Astrocyte (in vitro differentiated cells and primary cell): Measurements from ENCODE around the gene VAC14. TPM values are rescaled to one million over a fixed set of nuclear protein-coding genes. Genes with fewer than 3 reads are reported as not detected.

Experiments used
- DNase-seq: peaks from one replicate; pipeline ENCODE4 v3.0.0-alpha.2; 2010; ENCODE audit warnings: low read depth
- FAIRE-seq: peaks from 2 replicates; lab custom pipeline; 2011; peaks lifted over from hg19 to GRCh38; lab: Jason Lieb, UNC
- H2AFZ ChIP-seq: 2 replicates; pipeline ENCODE4 v1.6.0; 2012; ENCODE audit warnings: low read depth, low read length, inconsistent platforms
- H3K27ac ChIP-seq: 2 replicates; pipeline ENCODE4 v1.5.1; 2011; ENCODE audit warnings: low read depth, low read length, inconsistent platforms
- H3K27me3 ChIP-seq: 2 replicates; pipeline ENCODE4 v1.6.0; 2011; ENCODE audit warnings: low read length, inconsistent platforms; ENCODE audit not compliant: insufficient read depth
- H3K36me3 ChIP-seq: 2 replicates; pipeline ENCODE4 v1.5.1; 2011; ENCODE audit warnings: low read length, inconsistent platforms; ENCODE audit not compliant: insufficient read depth
- H3K4me1 ChIP-seq: 2 replicates; pipeline ENCODE4 v1.5.1; 2011; ENCODE audit warnings: low read length, inconsistent platforms; ENCODE audit not compliant: insufficient read depth
- H3K4me2 ChIP-seq: 2 replicates; pipeline ENCODE4 v1.6.0; 2012; ENCODE audit warnings: low read length, inconsistent platforms
- H3K4me3 ChIP-seq: 2 replicates; pipeline ENCODE4 v1.5.1; 2011; ENCODE audit warnings: low read depth, mild to moderate bottlenecking, low read length, inconsistent platforms; ENCODE audit not compliant: insufficient read depth
- H3K79me2 ChIP-seq: 2 replicates; pipeline ENCODE4 v1.6.0; 2012; ENCODE audit warnings: mild to moderate bottlenecking, low read length, inconsistent platforms; ENCODE audit not compliant: insufficient read depth
- H3K9ac ChIP-seq: 2 replicates; pipeline ENCODE4 v1.6.0; 2012; ENCODE audit warnings: mild to moderate bottlenecking, low read length, inconsistent platforms
- H3K9me3 ChIP-seq: 2 replicates; pipeline ENCODE4 v1.5.1; 2012; ENCODE audit warnings: low read depth, mild to moderate bottlenecking, low read length, inconsistent platforms; ENCODE audit not compliant: insufficient read depth
- H4K20me1 ChIP-seq: 2 replicates; pipeline ENCODE4 v1.6.0; 2012; ENCODE audit warnings: low read length, inconsistent platforms; ENCODE audit not compliant: insufficient read depth
- H3K27ac Mint-ChIP-seq: one replicate; pipeline ENCODE4 v1.8.0; 2021; ENCODE audit warnings: mild to moderate bottlenecking, mixed read lengths; ENCODE audit not compliant: unreplicated experiment
- H3K27me3 Mint-ChIP-seq: one replicate; pipeline ENCODE4 v1.8.0; 2021; ENCODE audit warnings: low read depth, mixed read lengths; ENCODE audit not compliant: unreplicated experiment
- H3K36me3 Mint-ChIP-seq: one replicate; pipeline ENCODE4 v1.8.0; 2021; ENCODE audit warnings: low read depth, mixed read lengths; ENCODE audit not compliant: unreplicated experiment
- H3K4me1 Mint-ChIP-seq: one replicate; pipeline ENCODE4 v1.8.0; 2021; ENCODE audit warnings: low read depth, mixed read lengths; ENCODE audit not compliant: unreplicated experiment
- H3K4me3 Mint-ChIP-seq: one replicate; pipeline ENCODE4 v1.8.0; 2021; ENCODE audit warnings: mild to moderate bottlenecking, moderate library complexity, mixed read lengths; ENCODE audit not compliant: unreplicated experiment
- H3K9me3 Mint-ChIP-seq: one replicate; pipeline ENCODE4 v1.8.0; 2021; ENCODE audit warnings: mild to moderate bottlenecking, mixed read lengths; ENCODE audit not compliant: unreplicated experiment
- CTCF ChIP-seq: IDR thresholded peaks from 2 replicates; pipeline ENCODE4 v1.5.1; 2011; ENCODE audit warnings: low read depth, mild to moderate bottlenecking, inconsistent platforms, low read length, moderate library complexity; ENCODE audit not compliant: insufficient read depth
- EZH2 ChIP-seq: IDR thresholded peaks from 2 replicates; pipeline ENCODE4 v1.6.1; 2012; ENCODE audit warnings: mild to moderate bottlenecking, low read length, inconsistent platforms; ENCODE audit not compliant: insufficient read depth
- total RNA-seq: library from RNA; stranded (reverse); gene quantifications from 2 replicates; pipeline ENCODE4 v1.2.1, GENCODE V29; 2021

The VAC14 gene
- total RNA-seq, 1 donor from 2014 or later = 27.8 TPM

DNA sequence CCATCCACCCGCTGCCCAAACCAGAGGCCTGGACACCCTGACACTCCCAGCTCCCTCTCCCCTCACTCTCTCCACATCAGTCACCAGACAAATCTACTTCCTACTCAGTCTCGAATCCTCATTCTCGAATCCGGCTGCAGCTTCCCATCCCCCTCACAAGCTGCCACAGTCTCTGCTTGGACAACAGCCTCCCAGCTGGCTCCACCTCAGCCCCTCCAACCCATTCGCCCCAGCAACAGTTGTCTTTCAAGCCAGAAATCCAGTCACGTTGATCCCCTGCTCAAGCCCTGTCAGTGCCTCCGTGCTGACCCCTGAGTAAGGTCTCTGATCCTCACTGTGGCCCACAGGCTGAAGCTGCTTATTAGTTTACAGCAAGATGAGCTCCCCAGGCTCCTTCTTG is 70.9 kb downstream of the VAC14 start:
- Mint-ChIP-seq H3K4me3 (no peak overlapping the region), H3K4me1 (peaks cover 6% of the 10 kb centered on the region), H3K27ac (no peak overlapping the region), H3K27me3 (no peaks in the 10 kb centered on the region), H3K36me3 (peaks cover 25% of the 10 kb centered on the region), H3K9me3 (no peaks in the 10 kb centered on the region)
- FAIRE-seq (no peak), DNase-seq (no peak)
- Histone ChIP-seq H3K27me3 (no peaks in the 10 kb centered on the region), H3K27ac (no peak overlapping the region), H4K20me1 (no peaks in the 10 kb centered on the region), H3K4me1 (peaks cover 1% of the 10 kb centered on the region), H3K36me3 (peaks cover 5% of the 10 kb centered on the region), H3K4me2 (no peak overlapping the region), H3K4me3 (no peak overlapping the region), H3K9ac (no peak overlapping the region), H2AFZ (no peak overlapping the region), H3K79me2 (no peaks in the 10 kb centered on the region), H3K9me3 (no peaks in the 10 kb centered on the region)
- no peak for TF ChIP-seq CTCF
- TF ChIP-seq EZH2 = no peak

DNA sequence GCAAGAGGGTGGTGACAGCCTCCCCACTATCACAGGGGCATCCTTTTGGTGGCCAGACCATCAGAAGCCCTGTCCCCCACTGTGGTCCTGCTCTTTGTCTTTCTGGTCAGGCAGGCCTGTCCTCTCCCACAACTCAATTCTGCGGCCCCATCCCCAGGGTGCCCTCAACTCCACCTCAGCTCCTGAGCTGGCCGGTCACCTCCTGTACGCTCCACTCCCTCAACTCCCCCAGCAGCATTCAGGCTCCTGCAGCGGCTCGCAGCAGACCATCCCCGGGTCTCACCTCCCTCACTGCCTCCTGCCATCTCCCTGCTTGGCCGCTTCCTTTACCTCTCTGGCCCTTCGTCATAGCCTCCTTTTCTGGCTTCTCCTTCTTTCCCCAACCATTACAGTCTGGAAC is 71.7 kb downstream of the VAC14 start:
- Mint-ChIP-seq H3K27ac (no peak overlapping the region), H3K36me3 (peaks cover 25% of the 10 kb centered on the region), H3K4me1 (peaks cover 5% of the 10 kb centered on the region), H3K27me3 (no peaks in the 10 kb centered on the region), H3K4me3 (no peak overlapping the region), H3K9me3 (no peaks in the 10 kb centered on the region)
- Histone ChIP-seq H3K27me3 (no peaks in the 10 kb centered on the region), H3K4me3 (no peak overlapping the region), H3K79me2 (no peaks in the 10 kb centered on the region), H3K4me2 (no peak overlapping the region), H3K9me3 (no peaks in the 10 kb centered on the region), H3K4me1 (no peaks in the 10 kb centered on the region), H2AFZ (no peak overlapping the region), H3K9ac (no peak overlapping the region), H3K27ac (no peak overlapping the region), H3K36me3 (peaks cover 5% of the 10 kb centered on the region), H4K20me1 (no peaks in the 10 kb centered on the region)
- DNase-seq = no peak
- FAIRE-seq = no peak
- TF ChIP-seq EZH2 = no peak
- no peak for TF ChIP-seq CTCF

DNA sequence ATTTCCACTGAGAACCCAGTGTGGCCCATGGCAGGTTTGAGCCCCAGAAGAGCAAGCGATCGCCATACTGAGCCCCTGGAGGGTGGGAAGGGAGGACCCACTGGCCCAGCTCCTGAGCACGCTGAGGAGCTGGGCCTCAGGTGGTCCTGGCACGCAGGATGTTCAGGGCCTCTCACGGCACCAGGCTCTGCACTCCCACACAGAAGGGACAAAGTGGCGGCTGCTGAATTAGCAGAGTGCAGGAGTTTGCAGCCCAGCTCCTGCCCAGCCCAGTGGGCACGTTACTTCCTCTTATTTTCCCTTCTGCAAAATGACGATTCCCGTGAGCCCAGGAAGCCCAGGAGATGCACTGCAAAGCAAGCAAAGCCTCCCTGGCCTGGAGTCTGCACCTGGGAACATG is 72.8 kb downstream of the VAC14 start:
- Mint-ChIP-seq H3K27ac (no peak overlapping the region), H3K36me3 (peaks cover 27% of the 10 kb centered on the region), H3K4me1 (peaks cover 5% of the 10 kb centered on the region), H3K27me3 (no peaks in the 10 kb centered on the region), H3K9me3 (no peaks in the 10 kb centered on the region), H3K4me3 (no peak overlapping the region)
- no peak overlapping the region for H3K4me3 ChIP-seq
- H3K4me2 ChIP-seq = no peak overlapping the region
- no peaks in the 10 kb centered on the region for H3K79me2 ChIP-seq
- H3K9ac ChIP-seq = no peak overlapping the region
- DNase-seq = no peak
- peaks cover 5% of the 10 kb centered on the region for H3K36me3 ChIP-seq
- TF ChIP-seq EZH2 (no peak), CTCF (no peak)
- H4K20me1 ChIP-seq = no peaks in the 10 kb centered on the region
- no peaks in the 10 kb centered on the region for H3K4me1 ChIP-seq
- no peaks in the 10 kb centered on the region for H3K27me3 ChIP-seq
- H3K27ac ChIP-seq = no peak overlapping the region
- FAIRE-seq = no peak
- H3K9me3 ChIP-seq = no peaks in the 10 kb centered on the region
- H2AFZ ChIP-seq = no peak overlapping the region
